Smooth muscle cell of trachea (primary cell): ENCODE data around the gene MTHFD2L. TPM values are rescaled to one million over a fixed set of nuclear protein-coding genes. Genes with fewer than 3 reads are reported as not detected.

Experiments used
- total RNA-seq: library from RNA; depleted of rRNA; stranded (reverse); fragments of >200 nt; gene quantifications from 2 replicates; pipeline ENCODE4 v1.2.1, GENCODE V29; 2014

Gene MTHFD2L
- total RNA-seq, result 10.8 and 13.4 TPM in 2 replicates

GRCh38 chr4:74157561-74158465 is at the start of gene MTHFD2L:
Gene MTHFD2L (plus strand): TSS chr4:74158118. CDS start chr4:74158139, 21 bp downstream.

DNA sequence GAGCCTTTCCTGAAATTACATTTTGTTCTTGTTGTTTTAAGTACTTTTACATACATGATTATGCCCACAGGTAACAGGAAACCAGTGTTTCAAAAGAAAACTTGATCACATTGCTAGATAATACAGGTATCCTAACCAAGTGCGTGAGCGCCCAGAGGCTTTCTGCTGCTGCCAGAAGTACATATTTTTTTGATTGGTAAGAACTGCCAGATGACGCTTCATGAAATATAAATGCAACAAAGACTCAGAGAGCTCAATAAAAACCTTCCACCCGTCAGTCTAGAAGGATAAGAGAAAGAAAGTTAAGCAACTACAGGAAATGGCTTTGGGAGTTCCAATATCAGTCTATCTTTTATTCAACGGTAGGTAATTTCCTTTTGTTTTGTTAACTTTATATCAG is 150.3 kb downstream of the MTHFD2L start, which contains the start of gene EPGN:
Gene EPGN (plus strand): TSS at position 256 of the 400 bp plus-strand sequence. CDS start 64 bp downstream, at position 320.

Other genes starting within 250 kb of the MTHFD2L start
- gene PF4, start 176.1 kb upstream of the MTHFD2L start, total RNA-seq, result 0.58 TPM in 1 of 2 replicates, not detected in the other
- gene PPBP, start 169.9 kb upstream of the MTHFD2L start, total RNA-seq, result not detected in 2 replicates
- gene CXCL5, start 159.4 kb upstream of the MTHFD2L start, total RNA-seq, result 0.73 and 0.83 TPM in 2 replicates
- gene CXCL3, start 119.4 kb upstream of the MTHFD2L start, total RNA-seq, result 1.5 and 10.6 TPM in 2 replicates
- 1.3 and 8.3 TPM in 2 replicates for gene CXCL2, start 58.9 kb upstream of the MTHFD2L start, total RNA-seq
- gene EPGN, start 150.4 kb downstream of the MTHFD2L start, total RNA-seq, result 0.15 and 0.17 TPM in 2 replicates
- gene EREG, start 207.0 kb downstream of the MTHFD2L start, total RNA-seq, result 0.15 and 0.33 TPM in 2 replicates